ENCODE data around the gene RTTN. TPM values are rescaled to one million over a fixed set of nuclear protein-coding genes. Genes with fewer than 3 reads are reported as not detected.

The RTTN gene
- total and polyA plus RNA-seq, 10 of the 15 experiments (the other 5 are each of a cell fraction or from before 2014, with no cell fraction given): 9.4 to 36.6 (median 15.7) TPM

DNA sequence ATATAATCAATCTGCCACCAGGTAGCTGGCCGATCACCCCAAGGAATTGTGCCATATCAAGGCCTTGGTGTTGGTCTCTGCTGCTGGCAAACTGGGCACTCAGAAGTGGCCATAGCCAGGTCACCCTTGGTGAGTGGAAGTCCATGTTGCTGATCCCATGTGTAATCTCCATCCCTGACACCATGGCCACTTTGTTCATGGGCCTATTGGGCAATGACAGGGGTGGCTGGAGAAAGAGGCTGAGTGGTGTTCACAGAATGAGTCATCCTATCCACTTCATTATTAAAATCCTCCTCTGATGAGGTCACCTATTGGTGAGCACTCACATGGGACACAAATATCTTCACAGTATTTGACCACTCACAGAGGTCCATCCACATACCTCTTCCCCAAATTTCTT lies 231.1 kb downstream of the RTTN start:
- intact Hi-C loops (cut with micrococcal nuclease; ENCODE audit: unreplicated experiment): no loop called here
- H3K27ac ChIP-seq (ENCODE audit: control insufficient read depth, insufficient read depth): no peak overlapping the region
- peaks cover 10% of the 10 kb centered on the region; the same call in 2 of the 3 replicates for H3K9me3 ChIP-seq (replicated peaks; ENCODE audit: control insufficient read depth, insufficient read depth, low read length)
- H4K20me1 ChIP-seq (ENCODE audit: control insufficient read depth, insufficient read depth): no peaks in the 10 kb centered on the region
- FAIRE-seq (no peak), ATAC-seq (no peak), DNase-seq (ENCODE audit: low read depth, low spot score) (no peak)
- ChIA-PET CTCF (interaction anchor here (1.3 kb wide), 1 partner anchor 21 kb away, joined by 3 read pairs; no protein-coding TSS in a partner anchor), POLR2A (no interaction called here), SMC1A (ENCODE audit: uncharacterized antibody, unreplicated experiment) (no interaction called here), RAD21 (ENCODE audit: unreplicated experiment) (no interaction called here)
- H3K36me3 ChIP-seq (ENCODE audit: control insufficient read depth in 2 of 2, insufficient read depth in 2 of 2, low read length in 1 of 2): peaks cover 0 to 4% of the 10 kb centered on the region in 2 experiments; a peak in 1 of 4 replicates
- H3K27me3 ChIP-seq (replicated peaks in 1 of 2; ENCODE audit: control insufficient read depth in 2 of 2, insufficient read depth in 2 of 2, low read length in 1 of 2): no peaks in the 10 kb centered on the region
- in situ Hi-C loops (cut with MboI): no loop called here
- TF ChIP-seq STAT1 (conservative IDR thresholded peaks at IDR 0.05) (no peak), CHD1 (IDR thresholded peaks at IDR 0.05; ENCODE audit: low read depth, low read length) (no peak), NFXL1 (IDR thresholded peaks at IDR 0.05; ENCODE audit: borderline replicate concordance) (no peak), HDAC2 (IDR thresholded peaks at IDR 0.05) (no peak), ATF2 (IDR thresholded peaks at IDR 0.05; ENCODE audit: low read length) (no peak), ZBTB4 (CRISPR knock-in tag; IDR thresholded peaks at IDR 0.05) (no peak), NFIC (IDR thresholded peaks at IDR 0.05; ENCODE audit: low read depth, low read length) (no peak)
- BruUV-seq (replicated peaks): no TSS peak
- no peak overlapping the region for H2AFZ ChIP-seq (ENCODE audit: control insufficient read depth, low read depth, low read length)
- peaks cover 10% of the 10 kb centered on the region for H3K4me1 ChIP-seq (ENCODE audit: control insufficient read depth, insufficient read depth, low read length)
- no peak overlapping the region for H3K4me3 ChIP-seq
- no peak overlapping the region for H3K4me2 ChIP-seq (ENCODE audit: control insufficient read depth, insufficient read depth)
- no peaks in the 10 kb centered on the region for H3K79me2 ChIP-seq (ENCODE audit: control insufficient read depth, insufficient read depth, low read length)
- 93% methylated on average over 1 of the region's 1 CpG for WGBS (ENCODE audit: insufficient coverage, insufficient replicate concordance, low lambda C conversion rate, missing lambda C conversion rate)
- no peak overlapping the region for H3K9ac ChIP-seq (ENCODE audit: control insufficient read depth, insufficient read depth, low read length)
